ENCODE data around the gene TECPR1. TPM values are rescaled to one million over a fixed set of nuclear protein-coding genes. Genes with fewer than 3 reads are reported as not detected.

Gene TECPR1
- total RNA-seq, 1 donor from 2014 or later, result 82.6 TPM

- DNase-seq (ENCODE audit: low read depth, low spot score), result no peak
Observed at GRCh38 chr7:98165827-98166667, 86.0 kb downstream of the TECPR1 start.

Other genes with a start within 250 kb of the TECPR1 start
- gene LMTK2, start 145.4 kb downstream of the TECPR1 start, total RNA-seq, result 10.4 and 11.4 TPM in 2 replicates
- 1.5 and 1.8 TPM in 2 replicates for gene BHLHA15, start 40.8 kb downstream of the TECPR1 start, total RNA-seq
- 59.2 and 75.0 TPM in 2 replicates for gene BRI3, start 29.5 kb upstream of the TECPR1 start, total RNA-seq
- under 0.01 and 0.04 TPM in 2 replicates for gene BAIAP2L1, start 148.9 kb upstream of the TECPR1 start, total RNA-seq